Measurements from ENCODE around the gene S100A12. TPM values are rescaled to one million over a fixed set of nuclear protein-coding genes. Genes with fewer than 3 reads are reported as not detected.

The S100A12 gene
- total RNA-seq, 1 experiment from 2014 or later = not detected

DNA sequence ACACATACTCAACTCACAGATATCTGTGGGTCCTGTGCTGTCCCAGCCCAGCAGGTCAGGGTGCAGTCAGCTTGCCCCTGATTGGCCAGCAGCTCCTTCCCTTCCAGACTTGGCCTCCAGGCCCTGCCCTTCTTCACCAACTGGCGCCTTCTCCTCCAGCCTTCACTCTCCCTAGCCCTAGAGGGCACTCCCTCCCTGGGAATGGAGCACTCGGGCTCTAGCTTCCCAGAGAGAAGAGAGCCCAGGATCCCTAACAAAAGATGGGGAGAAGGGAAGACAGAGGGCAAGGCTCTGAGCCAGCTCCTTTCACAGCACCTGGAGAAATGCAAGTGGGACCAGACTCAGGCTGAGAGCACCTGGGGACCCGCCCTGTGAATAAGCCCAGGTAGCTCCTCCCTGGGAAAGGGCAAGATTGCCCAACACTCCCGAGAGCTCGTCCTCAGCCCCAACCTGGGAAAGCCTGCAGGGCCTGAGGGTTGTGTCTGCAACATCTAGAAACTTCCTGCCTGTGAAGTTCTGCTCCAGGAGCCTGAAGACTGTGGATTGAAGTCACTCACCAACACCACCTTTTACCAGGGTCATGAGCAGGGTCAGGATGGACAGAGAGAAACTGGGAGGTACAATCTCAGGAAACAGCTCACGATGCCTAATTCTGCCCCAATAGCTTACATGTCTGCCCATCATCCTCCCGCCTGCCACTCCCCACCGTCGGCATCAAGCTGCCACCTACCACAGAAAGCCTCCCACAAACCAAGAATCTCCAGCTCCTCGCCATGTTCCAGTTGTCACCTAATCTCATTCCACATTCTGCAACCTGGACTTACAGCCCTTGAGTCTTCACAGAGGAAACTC is 26.7 kb downstream of the S100A12 start, which contains the start of gene PGLYRP4:
Gene PGLYRP4, minus strand, starts transcription at position 331 of the 852 bp plus-strand sequence. CDS start 909 bp downstream, outside the sequence.
- no peak within 1 kb of the TSS for H2BK15ac ChIP-seq (ENCODE audit: low read depth, low read length)
- H3K4me1 ChIP-seq (ENCODE audit: insufficient read depth, low read length) = no peaks in the 10 kb centered on the region
- no peaks in the 10 kb centered on the region for H4K20me1 ChIP-seq (ENCODE audit: control insufficient read depth, insufficient read depth, insufficient read length)
- no peak within 1 kb of the TSS for H3K27ac ChIP-seq (ENCODE audit: insufficient read length, low read depth, low read length)
- H3K4ac ChIP-seq (ENCODE audit: low read depth, low read length) = no peak within 1 kb of the TSS
- H3K79me2 ChIP-seq (ENCODE audit: insufficient read depth, low read length) = no peaks in the 10 kb centered on the region
- Mint-ChIP-seq H3K36me3 (ENCODE audit: insufficient read depth in 1 of 3, low read depth in 3 of 3) (no peaks in the 10 kb centered on the region; a peak in 1 of 7 replicates), H3K4me3 (no peak within 1 kb of the TSS), H3K9me3 (no peaks in the 10 kb centered on the region), H3K4me1 (peaks cover 0 to 1% of the 10 kb centered on the region in 2 experiments; a peak in 1 of 4 replicates), H3K27me3 (ENCODE audit: low read depth) (peaks cover 30% of the 10 kb centered on the region), H3K27ac (no peak within 1 kb of the TSS; a peak in 1 of 7 replicates)
- H3K79me1 ChIP-seq (ENCODE audit: insufficient read depth, low read depth, low read length, poor library complexity, severe bottlenecking) = no peaks in the 10 kb centered on the region
- H2BK12ac ChIP-seq (ENCODE audit: insufficient read length, low read depth, low read length) = no peak within 1 kb of the TSS
- H3K14ac ChIP-seq (ENCODE audit: insufficient read depth, low read length) = no peak within 1 kb of the TSS
- no peaks in the 10 kb centered on the region for H3K23me2 ChIP-seq (ENCODE audit: insufficient read length, low read depth, low read length, poor library complexity, severe bottlenecking)
- H4K91ac ChIP-seq (ENCODE audit: insufficient read length, low read depth, low read length) = no peak within 1 kb of the TSS
- H4K5ac ChIP-seq (ENCODE audit: insufficient read length, low read depth, low read length) = no peak within 1 kb of the TSS
- no peak within 1 kb of the TSS for H4K8ac ChIP-seq (replicated peaks; ENCODE audit: insufficient read length, low read depth, low read length)
- H3K23ac ChIP-seq (ENCODE audit: insufficient read length, low read depth, low read length) = no peak within 1 kb of the TSS
- peak; percentile 58 for DNase-seq
- WGBS (ENCODE audit: extremely low coverage, insufficient read length, low lambda C conversion rate) = no CpG with 5 or more reads among the region's 10 CpGs
- no peaks in the 10 kb centered on the region for H3K27me3 ChIP-seq (ENCODE audit: insufficient read depth, low read length)
- H3T11ph ChIP-seq (ENCODE audit: low read length) = no peak within 1 kb of the TSS
- H3K9me3 ChIP-seq (ENCODE audit: control insufficient read depth, low read depth, low read length) = no peaks in the 10 kb centered on the region
- H2BK120ac ChIP-seq (ENCODE audit: low read depth, low read length, poor library complexity, severe bottlenecking) = no peak within 1 kb of the TSS
- H2BK20ac ChIP-seq (ENCODE audit: low read depth, low read length, poor library complexity, severe bottlenecking) = no peak within 1 kb of the TSS
- no peak within 1 kb of the TSS for H3K9ac ChIP-seq (ENCODE audit: extremely low read depth, insufficient read length, low read length)
- H3K4me2 ChIP-seq (ENCODE audit: insufficient read depth, insufficient read length, low read length) = no peak within 1 kb of the TSS
- TF ChIP-seq, protein P1, sequence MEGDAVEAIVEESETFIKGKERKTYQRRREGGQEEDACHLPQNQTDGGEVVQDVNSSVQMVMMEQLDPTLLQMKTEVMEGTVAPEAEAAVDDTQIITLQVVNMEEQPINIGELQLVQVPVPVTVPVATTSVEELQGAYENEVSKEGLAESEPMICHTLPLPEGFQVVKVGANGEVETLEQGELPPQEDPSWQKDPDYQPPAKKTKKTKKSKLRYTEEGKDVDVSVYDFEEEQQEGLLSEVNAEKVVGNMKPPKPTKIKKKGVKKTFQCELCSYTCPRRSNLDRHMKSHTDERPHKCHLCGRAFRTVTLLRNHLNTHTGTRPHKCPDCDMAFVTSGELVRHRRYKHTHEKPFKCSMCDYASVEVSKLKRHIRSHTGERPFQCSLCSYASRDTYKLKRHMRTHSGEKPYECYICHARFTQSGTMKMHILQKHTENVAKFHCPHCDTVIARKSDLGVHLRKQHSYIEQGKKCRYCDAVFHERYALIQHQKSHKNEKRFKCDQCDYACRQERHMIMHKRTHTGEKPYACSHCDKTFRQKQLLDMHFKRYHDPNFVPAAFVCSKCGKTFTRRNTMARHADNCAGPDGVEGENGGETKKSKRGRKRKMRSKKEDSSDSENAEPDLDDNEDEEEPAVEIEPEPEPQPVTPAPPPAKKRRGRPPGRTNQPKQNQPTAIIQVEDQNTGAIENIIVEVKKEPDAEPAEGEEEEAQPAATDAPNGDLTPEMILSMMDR (conservative IDR thresholded peaks at IDR 0.05) = 0 out of 3 replicates have a peak, but pooled peaks have one; percentile 8
- no peak within 1 kb of the TSS for H2AK5ac ChIP-seq (ENCODE audit: insufficient read length, low read length)
- H3K18ac ChIP-seq (ENCODE audit: insufficient read length, low read depth, low read length) = no peak within 1 kb of the TSS
- no peak within 1 kb of the TSS for H2BK5ac ChIP-seq (ENCODE audit: insufficient read length, low read length)
- no peak within 1 kb of the TSS for H2AFZ ChIP-seq (ENCODE audit: low read length)
- H3K56ac ChIP-seq (ENCODE audit: insufficient read length, low read depth, low read length) = no peak within 1 kb of the TSS

Data from H9 (cell line).